ENCODE data around the gene BORCS6.
A peak's percentile ranks its signal among the peaks of the same experiment; 100 is the strongest.

The BORCS6 gene

GRCh38 chr17:8159459-8160223, 30.3 kb downstream of the BORCS6 start:
- no peak overlapping the region for H3K27ac ChIP-seq (ENCODE audit: low read depth, low read length)
- H3K36me3 ChIP-seq (ENCODE audit: low read length) = no peaks in the 10 kb centered on the region
- no peak overlapping the region for H2AFZ ChIP-seq (ENCODE audit: low read depth, low read length, severe bottlenecking)
- H3F3A ChIP-seq (ENCODE audit: insufficient read depth) = peaks cover 20% of the 10 kb centered on the region
- H3K9ac ChIP-seq (ENCODE audit: low read length) = no peak overlapping the region
- no peak overlapping the region for H3K4me2 ChIP-seq (ENCODE audit: low read depth, low read length, poor library complexity, severe bottlenecking)
- H3K9me3 ChIP-seq (ENCODE audit: insufficient read depth, low read length) = no peaks in the 10 kb centered on the region
- peaks cover 16% of the 10 kb centered on the region for H3K79me2 ChIP-seq (ENCODE audit: insufficient read depth, low read length)
- no peaks in the 10 kb centered on the region for H4K20me1 ChIP-seq (ENCODE audit: low read depth, low read length)
- no peaks in the 10 kb centered on the region for H3K9me2 ChIP-seq (replicated peaks; ENCODE audit: insufficient read depth, low read length)
- no peak overlapping the region for H3K4me3 ChIP-seq (ENCODE audit: insufficient read depth, low read length, poor library complexity, severe bottlenecking)
- H3K27me3 ChIP-seq (ENCODE audit: low read length) = no peaks in the 10 kb centered on the region
- TF ChIP-seq CTCF (IDR thresholded peaks at IDR 0.05; ENCODE audit: insufficient read depth, low read length, poor library complexity, severe bottlenecking) = no peak
- no peak for TF ChIP-seq EZH2phosphoT487 (conservative IDR thresholded peaks at IDR 0.05; ENCODE audit: low read length)

- no peak overlapping the region for H3K27ac ChIP-seq (ENCODE audit: low read depth, low read length)
- peaks cover 16% of the 10 kb centered on the region for H3K79me2 ChIP-seq (ENCODE audit: insufficient read depth, low read length)
- H3K9me3 ChIP-seq (ENCODE audit: insufficient read depth, low read length) = no peaks in the 10 kb centered on the region
- no peak overlapping the region for H2AFZ ChIP-seq (ENCODE audit: low read depth, low read length, severe bottlenecking)
- no peaks in the 10 kb centered on the region for H3K36me3 ChIP-seq (ENCODE audit: low read length)
- no peaks in the 10 kb centered on the region for H3K9me2 ChIP-seq (replicated peaks; ENCODE audit: insufficient read depth, low read length)
- H4K20me1 ChIP-seq (ENCODE audit: low read depth, low read length) = no peaks in the 10 kb centered on the region
- no peak overlapping the region for H3K4me2 ChIP-seq (ENCODE audit: low read depth, low read length, poor library complexity, severe bottlenecking)
- no peaks in the 10 kb centered on the region for H3K27me3 ChIP-seq (ENCODE audit: low read length)
- TF ChIP-seq EZH2phosphoT487 (conservative IDR thresholded peaks at IDR 0.05; ENCODE audit: low read length) (no peak), CTCF (IDR thresholded peaks at IDR 0.05; ENCODE audit: insufficient read depth, low read length, poor library complexity, severe bottlenecking) (no peak)
- peaks cover 15% of the 10 kb centered on the region for H3F3A ChIP-seq (ENCODE audit: insufficient read depth)
- H3K4me3 ChIP-seq (ENCODE audit: insufficient read depth, low read length, poor library complexity, severe bottlenecking) = no peak overlapping the region
- H3K9ac ChIP-seq (ENCODE audit: low read length) = no peak overlapping the region
Measured at GRCh38 chr17:8159032-8159400, 31.0 kb downstream of the BORCS6 start.

GRCh38 chr17:8158267-8159031, 31.5 kb downstream of the BORCS6 start:
- Histone ChIP-seq H3K27ac (ENCODE audit: low read depth, low read length) (peak overlapping the region; percentile 58), H2AFZ (ENCODE audit: low read depth, low read length, severe bottlenecking) (no peak overlapping the region), H3K9me3 (ENCODE audit: insufficient read depth, low read length) (no peaks in the 10 kb centered on the region), H3K4me3 (ENCODE audit: insufficient read depth, low read length, poor library complexity, severe bottlenecking) (no peak overlapping the region), H3K4me2 (ENCODE audit: low read depth, low read length, poor library complexity, severe bottlenecking) (peak overlapping the region; percentile 59), H3K9ac (ENCODE audit: low read length) (no peak overlapping the region; the same call in 1 of the 2 replicates), H3K9me2 (replicated peaks; ENCODE audit: insufficient read depth, low read length) (no peaks in the 10 kb centered on the region), H3K79me2 (ENCODE audit: insufficient read depth, low read length) (peaks cover 16% of the 10 kb centered on the region), H3K36me3 (ENCODE audit: low read length) (no peaks in the 10 kb centered on the region), H4K20me1 (ENCODE audit: low read depth, low read length) (no peaks in the 10 kb centered on the region), H3K27me3 (ENCODE audit: low read length) (no peaks in the 10 kb centered on the region), H3F3A (ENCODE audit: insufficient read depth) (peaks cover 12% of the 10 kb centered on the region)
- peak; percentile 62 for TF ChIP-seq CTCF (IDR thresholded peaks at IDR 0.05; ENCODE audit: insufficient read depth, low read length, poor library complexity, severe bottlenecking)
- TF ChIP-seq EZH2phosphoT487 (conservative IDR thresholded peaks at IDR 0.05; ENCODE audit: low read length) = no peak

Data from SU-DHL-6 (cell line).